HL-60/S4 (cell line): ENCODE results near the gene CALCA.
"Not testable (repeated sequence)": the region's sequence is repeated elsewhere in the genome, so short reads cannot be mapped to it uniquely, and the experiment has no call there.

Source experiments
- in situ Hi-C: fragments of 300-500 bp; cut with MboI; formaldehyde crosslinking; loops from 2 replicates; pipeline ENCODE4 v1.14.3; 2022; ENCODE audit warnings: low sequenced_read_pairs

The CALCA gene

DNA sequence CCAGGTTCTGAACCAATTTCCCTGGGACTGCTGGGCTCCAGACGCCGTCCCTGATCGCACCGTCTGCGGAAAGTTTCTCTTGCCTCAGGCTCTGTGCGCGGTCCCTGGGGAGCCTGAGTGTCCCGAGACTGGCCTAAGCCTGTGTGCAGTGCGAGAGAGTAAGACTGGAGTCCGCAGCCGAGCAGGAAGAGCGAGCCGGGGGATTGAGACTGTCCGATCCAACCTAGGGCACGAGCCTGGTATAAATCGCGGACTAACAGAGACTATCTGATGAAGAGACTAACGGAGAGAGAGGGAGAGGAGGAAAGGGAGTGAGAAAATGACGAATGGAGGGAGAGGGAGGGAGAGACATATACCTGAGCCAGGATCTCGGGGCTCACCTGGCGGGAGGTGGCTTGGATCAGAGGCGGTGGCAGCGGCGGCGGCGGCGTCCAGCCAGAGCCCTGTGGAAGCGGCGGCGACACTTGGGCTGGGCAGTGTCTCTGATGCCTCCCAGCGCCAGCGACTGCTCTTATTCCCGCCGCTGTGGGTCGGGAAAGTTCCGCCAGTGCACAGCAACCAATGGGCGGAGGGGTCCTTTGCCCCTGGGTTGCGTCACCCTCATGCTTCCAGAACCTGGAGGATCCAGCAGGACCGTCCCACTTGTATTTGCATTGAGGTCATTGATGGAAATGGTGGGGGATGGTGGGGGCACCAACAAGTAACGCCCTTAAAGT, at the start of gene CALCA:
Gene CALCA (minus strand): TSS at position 487 of the 716 bp plus-strand sequence. CDS start 1,159 bp downstream, outside the sequence.
- in situ Hi-C loops: no loop called here

GRCh38 chr11:15016200-15016599, 44.0 kb upstream of the CALCA start:
- in situ Hi-C loops: no loop called here

DNA sequence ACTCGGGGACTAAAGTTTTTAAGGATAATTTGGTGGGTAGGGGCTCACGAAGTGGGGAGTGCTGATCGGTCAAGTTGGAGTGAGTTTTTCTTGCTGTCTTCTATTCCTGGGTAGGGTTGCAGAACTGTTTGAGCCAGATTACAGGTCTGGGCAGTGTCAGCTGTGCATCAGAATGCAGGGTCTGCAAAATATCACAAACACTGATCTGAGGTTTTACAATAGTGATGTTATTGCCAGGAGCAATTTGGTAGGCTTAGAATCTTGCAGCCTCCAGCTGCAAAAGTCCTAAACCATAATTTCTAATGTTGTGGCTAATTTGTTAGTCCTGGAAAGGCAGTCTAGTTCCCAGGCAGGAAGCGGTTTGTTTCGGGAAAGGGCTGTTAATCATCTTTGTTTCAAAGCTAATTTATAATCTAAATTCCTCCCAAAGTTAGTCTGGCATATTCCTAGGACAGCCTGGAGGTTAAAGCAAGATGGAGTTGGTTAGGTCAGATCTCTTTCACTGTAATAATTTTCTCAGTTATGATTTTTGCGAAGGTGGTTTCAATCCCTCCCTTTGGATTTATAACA, 39.7 kb upstream of the CALCA start:
- in situ Hi-C loops: no loop called here

DNA sequence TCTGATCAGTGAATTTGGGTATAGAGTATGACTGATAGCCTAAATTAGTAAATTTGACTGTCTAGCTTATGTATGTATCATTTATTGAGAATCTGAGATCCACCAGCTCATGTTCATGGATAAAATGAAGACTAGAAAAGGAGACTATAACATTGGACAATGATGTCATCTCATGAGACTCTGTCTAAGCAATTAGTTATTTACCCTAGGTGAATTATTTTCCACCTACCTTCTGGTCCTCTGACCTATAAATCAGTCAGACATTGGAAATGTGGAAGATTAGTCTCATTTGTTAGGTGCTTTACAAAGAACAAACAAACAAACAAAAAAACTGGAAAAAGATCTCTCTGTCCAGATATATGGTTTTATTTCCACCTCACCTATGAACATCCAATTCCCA, 38.7 kb upstream of the CALCA start:
- in situ Hi-C loops: no loop called here

- in situ Hi-C loops: no loop called here
Observed at GRCh38 chr11:15006139-15006759, 34.1 kb upstream of the CALCA start.

DNA sequence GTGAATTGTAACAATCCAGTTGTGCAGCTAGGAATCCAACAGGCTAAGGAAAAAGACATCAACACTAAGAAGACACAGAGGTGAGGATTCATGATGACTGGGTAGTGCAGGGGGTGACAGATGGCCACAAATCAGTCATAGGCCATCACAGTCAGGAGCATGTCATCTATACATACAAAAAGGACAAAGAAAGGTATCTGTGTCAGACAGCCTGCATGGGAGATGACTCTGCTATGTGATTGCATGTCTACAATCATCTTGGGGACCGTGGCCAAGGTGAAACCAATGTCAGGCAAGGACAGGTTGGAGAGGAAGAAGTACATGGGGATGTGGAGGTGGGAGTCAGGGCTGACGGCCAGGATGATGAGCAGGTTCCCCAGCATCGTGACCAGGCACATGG, 16.0 kb upstream of the CALCA start:
- in situ Hi-C loops: not testable (repeated sequence)

GRCh38 chr11:14981507-14981906, 9.4 kb upstream of the CALCA start:
- in situ Hi-C loops: no loop called here

DNA sequence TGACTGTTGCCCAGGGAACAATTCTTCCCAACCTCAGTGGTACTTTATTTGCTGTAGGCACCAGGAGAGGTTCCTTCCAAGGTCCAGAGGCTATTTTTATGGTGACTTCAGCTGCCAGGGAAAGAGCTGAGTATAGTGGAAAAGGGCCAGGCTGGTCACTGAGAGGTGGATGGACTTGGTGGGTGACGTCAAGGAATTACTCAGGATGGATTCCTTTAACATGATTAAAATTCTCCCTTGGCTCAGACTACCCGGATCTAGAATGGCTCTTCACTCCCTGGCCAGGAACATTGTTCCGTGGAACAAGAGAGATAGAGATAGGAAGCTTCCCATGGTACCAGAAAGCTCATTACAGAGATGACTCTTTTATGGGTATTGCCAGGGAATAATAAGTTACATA, 8.7 kb upstream of the CALCA start:
- in situ Hi-C loops: no loop called here

GRCh38 chr11:14977101-14977880, 5.1 kb upstream of the CALCA start:
- in situ Hi-C loops: no loop called here

DNA sequence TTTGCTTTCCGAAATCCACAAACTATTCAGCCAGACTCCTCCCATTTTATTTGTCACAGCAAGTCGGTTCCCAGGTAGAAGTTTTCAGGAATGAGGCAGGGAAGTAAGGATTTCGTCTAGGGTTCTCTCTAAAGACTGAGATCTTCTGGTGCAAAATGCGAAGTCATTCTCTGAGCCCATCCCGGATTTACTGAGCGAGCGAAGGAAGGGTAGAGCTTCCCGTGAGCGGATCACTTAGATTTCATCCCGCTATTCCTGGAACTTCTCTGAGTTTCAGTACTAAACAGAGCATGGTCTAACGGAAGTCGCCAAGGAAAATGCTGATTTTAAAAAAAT, 3.1 kb upstream of the CALCA start:
- in situ Hi-C loops: no loop called here

DNA sequence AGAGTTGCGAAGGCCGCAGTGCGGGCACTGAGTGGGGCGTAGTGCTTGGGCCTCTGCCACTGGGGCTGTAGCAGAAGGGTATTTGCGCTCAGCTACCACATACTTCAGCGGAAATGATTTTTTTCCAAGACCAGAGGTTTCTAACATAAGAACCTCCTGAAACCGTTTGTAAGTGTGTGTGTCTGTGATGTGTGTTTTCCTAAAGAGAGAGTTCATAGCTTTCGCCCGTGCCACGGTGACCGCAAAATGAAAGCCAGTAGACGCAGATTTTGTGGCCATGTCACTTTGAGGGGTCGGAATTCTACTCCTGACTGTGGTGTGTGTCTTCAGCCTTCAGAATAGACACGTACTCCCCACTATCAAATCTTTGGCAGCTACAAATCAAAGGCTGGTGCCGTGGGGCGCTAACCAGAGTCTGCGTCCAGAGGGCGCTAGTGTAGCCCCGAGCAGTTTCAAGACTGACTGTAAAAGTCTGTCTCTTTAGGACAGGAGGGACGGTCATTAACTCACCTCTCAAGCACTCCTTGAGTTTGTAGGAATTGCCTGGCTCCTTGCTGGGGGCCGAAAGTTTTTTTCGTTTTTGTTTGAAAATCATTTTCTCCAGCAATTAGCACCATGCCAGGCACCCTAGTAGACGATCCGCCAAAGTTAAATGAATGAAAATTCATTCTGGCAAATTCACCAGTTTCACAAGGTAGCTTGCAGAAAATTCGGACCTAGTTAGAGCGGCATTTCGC, 2.5 kb upstream of the CALCA start:
- in situ Hi-C loops: no loop called here

DNA sequence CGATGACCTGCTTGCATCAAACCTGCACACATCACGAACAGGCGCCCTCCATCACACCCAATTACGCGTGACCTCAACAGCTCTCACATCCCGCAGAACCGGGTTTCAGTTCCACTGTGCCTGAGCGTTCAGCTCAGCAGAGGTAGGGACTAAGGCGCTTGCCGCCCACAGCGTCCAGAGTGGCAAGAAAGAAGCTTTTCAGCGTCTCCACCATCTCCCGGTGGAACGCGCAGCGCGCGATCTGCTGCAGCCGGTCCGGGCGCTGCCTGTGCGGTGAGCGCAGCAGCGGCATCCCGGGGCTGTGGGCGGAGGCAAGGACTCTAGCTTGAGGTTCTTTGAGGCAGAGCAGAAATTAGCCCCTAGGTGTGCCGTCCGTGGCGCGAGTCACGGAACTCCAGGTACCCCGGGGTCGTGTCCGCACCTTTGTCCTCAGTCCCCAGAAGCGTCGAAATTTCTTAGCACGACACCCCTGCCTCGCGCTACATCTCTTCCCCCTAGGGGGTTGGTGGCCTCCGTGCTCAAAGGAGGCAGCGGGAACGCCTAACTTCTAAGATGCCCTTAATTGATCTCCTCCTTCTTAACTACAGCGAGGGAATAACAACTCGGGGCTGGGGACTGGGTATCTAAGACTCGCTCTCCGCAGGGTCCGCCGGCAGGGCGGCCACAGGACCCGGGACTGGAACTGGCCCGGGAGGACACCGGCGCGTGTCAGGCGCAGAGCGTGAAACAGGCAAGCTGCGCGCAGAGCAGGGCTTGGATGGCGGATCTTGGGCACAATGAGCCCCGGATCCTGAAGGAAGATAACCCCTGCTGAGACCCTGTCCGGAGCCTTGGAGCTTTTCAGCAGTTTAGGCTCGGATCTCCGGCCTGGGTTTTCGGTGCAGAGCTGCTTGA, 1.7 kb upstream of the CALCA start:
- in situ Hi-C loops: no loop called here

DNA sequence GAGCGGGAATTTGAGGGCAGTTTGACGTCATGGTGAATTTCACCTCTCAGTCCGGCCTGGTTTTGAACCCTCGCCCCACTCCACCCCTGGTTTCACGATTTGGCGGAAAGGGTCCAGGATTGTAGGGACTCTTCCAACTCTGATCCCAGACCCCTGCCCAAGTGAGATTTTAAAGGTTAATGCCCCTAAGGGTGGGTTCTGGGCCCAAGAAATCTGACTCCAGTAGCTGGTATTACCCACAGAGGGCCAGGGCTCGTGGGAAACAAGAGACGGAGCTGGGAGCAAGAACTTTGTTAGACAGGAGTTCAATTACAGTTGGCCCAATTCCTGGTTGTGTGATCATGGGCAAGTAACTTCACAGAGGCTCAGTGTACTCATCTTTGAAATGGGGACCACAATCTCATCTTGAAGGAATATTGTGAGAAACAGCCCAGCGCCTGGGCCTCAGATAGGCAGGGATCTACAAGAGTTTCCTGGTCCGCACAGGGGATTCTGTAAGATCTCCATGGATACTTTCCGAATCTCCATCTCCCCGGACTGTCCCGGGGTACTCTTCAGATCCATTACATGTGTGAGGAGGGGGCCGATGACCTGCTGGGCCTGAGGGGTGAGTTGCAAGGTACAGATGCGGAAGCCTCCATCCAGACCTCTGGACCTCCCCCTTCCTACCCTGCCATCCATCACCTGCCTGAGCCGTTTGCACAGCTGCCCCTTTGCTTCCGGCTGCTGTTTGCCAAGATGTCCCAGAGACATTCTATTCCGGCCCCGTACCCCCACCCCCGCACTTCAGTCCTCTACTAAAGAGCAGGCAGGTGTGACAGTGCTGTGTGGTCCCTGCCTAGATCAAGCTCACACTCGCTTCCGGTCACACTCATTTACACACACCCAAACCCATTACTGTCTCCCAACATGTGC, 687 bp upstream of the CALCA start:
- in situ Hi-C loops: no loop called here

- in situ Hi-C loops: no loop called here
Observed at GRCh38 chr11:14969901-14970323, 2.2 kb downstream of the CALCA start.

DNA sequence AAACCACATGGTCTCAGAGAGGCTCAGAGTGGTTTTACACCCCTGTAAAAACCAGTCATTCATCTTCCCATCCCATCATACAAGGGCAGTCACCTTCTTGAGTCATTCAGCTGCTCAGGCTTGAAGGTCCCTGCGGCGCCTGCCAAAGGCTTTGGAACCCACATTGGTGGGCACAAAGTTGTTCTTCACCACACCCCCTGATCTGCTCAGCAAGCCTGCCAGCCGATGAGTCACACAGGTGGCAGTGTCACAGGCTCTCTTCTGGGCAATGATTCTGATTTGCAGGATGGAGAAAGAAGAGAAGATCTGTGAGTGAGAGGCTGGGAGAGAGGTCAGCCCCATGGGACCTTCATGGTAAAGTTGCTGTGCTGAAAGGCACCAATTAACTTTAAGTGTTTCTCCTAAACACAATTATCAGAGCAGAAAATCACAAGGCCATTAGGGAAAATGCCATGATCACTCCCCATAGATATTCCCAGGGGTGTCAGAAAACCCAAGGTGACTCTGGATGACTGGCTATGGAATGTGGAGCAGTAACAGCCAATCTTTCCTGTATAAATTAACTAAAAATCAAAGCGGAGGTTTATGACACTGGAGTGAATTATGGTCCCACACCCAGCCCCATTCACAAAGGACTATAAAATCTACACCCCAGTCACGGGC, 4.4 kb downstream of the CALCA start:
- in situ Hi-C loops: no loop called here

DNA sequence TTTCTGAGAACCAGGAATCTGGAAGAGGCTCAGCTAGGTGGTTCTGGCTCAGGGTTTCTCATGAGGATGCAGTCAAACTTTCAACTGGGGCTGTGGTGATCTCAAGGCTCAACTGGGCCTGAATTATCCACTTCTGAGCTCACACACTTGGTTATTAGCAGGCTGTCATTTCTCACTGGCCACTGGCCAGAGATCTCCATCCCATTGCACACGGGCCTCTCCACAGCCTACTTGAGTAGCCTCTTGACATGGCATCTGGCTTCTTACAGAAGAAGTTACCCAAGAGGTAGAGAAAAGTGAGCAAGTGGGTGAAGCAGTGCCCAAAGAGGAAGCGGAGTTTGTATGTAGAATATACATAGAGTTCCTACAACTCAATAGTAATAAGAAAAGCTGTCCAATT, 16.0 kb downstream of the CALCA start:
- in situ Hi-C loops: no loop called here

DNA sequence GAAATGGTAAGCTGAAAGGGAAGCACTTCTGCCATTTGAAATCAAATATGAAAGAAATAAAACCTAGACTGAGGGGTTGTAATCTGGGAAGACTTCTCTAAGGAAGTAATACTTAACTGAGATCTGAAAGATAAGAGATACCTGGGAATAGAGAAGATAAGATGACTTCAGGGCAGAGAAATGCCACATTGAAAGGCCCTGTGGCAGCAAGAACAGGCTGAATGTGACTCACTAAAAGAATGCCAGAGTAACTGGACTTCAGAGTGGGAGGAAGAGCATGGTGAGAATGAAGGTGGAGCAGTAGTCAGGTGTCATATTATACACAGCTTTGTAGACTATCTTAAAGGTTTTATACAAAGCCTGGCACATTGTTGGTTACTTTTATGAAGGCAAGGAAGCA, 17.6 kb downstream of the CALCA start:
- in situ Hi-C loops: no loop called here

GRCh38 chr11:14953904-14954303, 18.2 kb downstream of the CALCA start:
- in situ Hi-C loops: no loop called here
